ENCODE measurements around the gene SOX8. TPM values are rescaled to one million over a fixed set of nuclear protein-coding genes. Genes with fewer than 3 reads are reported as not detected.

The SOX8 gene
- polyA plus RNA-seq, 3 donors = not detected

DNA sequence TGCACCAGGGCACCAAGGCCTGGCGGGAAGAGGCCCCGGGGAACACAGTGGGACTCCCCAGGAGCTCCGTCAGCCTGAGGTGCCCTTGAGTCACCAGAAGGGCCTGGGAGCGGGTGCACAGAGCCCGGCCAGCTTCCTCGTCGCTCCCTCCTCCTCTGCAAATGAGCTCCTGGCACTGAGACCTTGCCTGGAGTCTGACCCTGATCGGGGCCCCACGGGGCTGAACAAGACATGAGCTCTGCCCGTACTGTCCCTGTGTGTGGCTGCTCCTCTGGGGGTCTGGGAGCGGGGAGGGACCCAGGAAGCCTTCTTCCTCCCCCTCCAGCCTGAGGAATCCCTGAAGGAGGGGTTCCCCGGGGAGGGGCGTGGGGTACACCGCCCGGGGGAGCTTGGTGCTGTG lies 54.6 kb downstream of the SOX8 start:
- H3K27ac ChIP-seq (ENCODE audit: low read depth in 1 of 2, low read length in 2 of 2) = no peak overlapping the region
- H3K4me1 ChIP-seq (ENCODE audit: control insufficient read depth in 1 of 2, insufficient read depth in 2 of 2, low read length in 2 of 2) = no peaks in the 10 kb centered on the region
- no peak for DNase-seq
- H3K36me3 ChIP-seq (replicated peaks in 1 of 2; ENCODE audit: control insufficient read depth in 1 of 2, insufficient read depth in 2 of 2, low read length in 2 of 2) = no peaks in the 10 kb centered on the region
- H2AFZ ChIP-seq (ENCODE audit: insufficient read depth, low read depth, low read length, poor library complexity, severe bottlenecking) = no peak overlapping the region
- H3K4me3 ChIP-seq (replicated peaks in 1 of 3; ENCODE audit: low read depth in 2 of 3, low read length in 3 of 3) = no peak overlapping the region
- Mint-ChIP-seq H3K4me3 (no peak overlapping the region), H3K27me3 (ENCODE audit: low read depth in 3 of 3) (peaks cover 3 to 6% (median 3%) of the 10 kb centered on the region in 3 donors), H3K27ac (no peak overlapping the region), H3K36me3 (no peaks in the 10 kb centered on the region), H3K9me3 (peaks cover 0 to 4% (median 0%) of the 10 kb centered on the region in 7 donors), H3K4me1 (no peaks in the 10 kb centered on the region)
- no peak overlapping the region for H3K9ac ChIP-seq (ENCODE audit: insufficient read depth, low read length, poor library complexity, severe bottlenecking)
- TF ChIP-seq, protein P1, sequence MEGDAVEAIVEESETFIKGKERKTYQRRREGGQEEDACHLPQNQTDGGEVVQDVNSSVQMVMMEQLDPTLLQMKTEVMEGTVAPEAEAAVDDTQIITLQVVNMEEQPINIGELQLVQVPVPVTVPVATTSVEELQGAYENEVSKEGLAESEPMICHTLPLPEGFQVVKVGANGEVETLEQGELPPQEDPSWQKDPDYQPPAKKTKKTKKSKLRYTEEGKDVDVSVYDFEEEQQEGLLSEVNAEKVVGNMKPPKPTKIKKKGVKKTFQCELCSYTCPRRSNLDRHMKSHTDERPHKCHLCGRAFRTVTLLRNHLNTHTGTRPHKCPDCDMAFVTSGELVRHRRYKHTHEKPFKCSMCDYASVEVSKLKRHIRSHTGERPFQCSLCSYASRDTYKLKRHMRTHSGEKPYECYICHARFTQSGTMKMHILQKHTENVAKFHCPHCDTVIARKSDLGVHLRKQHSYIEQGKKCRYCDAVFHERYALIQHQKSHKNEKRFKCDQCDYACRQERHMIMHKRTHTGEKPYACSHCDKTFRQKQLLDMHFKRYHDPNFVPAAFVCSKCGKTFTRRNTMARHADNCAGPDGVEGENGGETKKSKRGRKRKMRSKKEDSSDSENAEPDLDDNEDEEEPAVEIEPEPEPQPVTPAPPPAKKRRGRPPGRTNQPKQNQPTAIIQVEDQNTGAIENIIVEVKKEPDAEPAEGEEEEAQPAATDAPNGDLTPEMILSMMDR (IDR thresholded peaks at IDR 0.05) = no peak
- H4K20me1 ChIP-seq (ENCODE audit: insufficient read depth, low read length) = no peaks in the 10 kb centered on the region
- intact Hi-C loops (cut with micrococcal nuclease) = no loop called here
- H3K79me2 ChIP-seq (ENCODE audit: insufficient read depth, low read length) = no peaks in the 10 kb centered on the region
- peaks cover 0 to 3% of the 10 kb centered on the region in 2 donors for H3K9me3 ChIP-seq (replicated peaks in 1 of 2; ENCODE audit: control insufficient read depth in 1 of 2, insufficient read depth in 1 of 2, low read length in 2 of 2)
- no peaks in the 10 kb centered on the region for H3K27me3 ChIP-seq (ENCODE audit: control insufficient read depth in 2 of 2, insufficient read depth in 2 of 2, low read length in 2 of 2)
- WGBS (ENCODE audit: insufficient coverage) = 62% methylated on average over 7 of the region's 15 CpGs
- no peak overlapping the region for H3K4me2 ChIP-seq (replicated peaks; ENCODE audit: extremely low read depth, low read length, poor library complexity, severe bottlenecking)

Other genes starting within 250 kb of the SOX8 start
- gene CIAO3, start 240.8 kb upstream of the SOX8 start, polyA plus RNA-seq = 10 to 100 TPM in 2 of 3 donors, 1 to 10 TPM in 1; 8.6 to 41.1 (median 11.8) TPM
- gene MSLN, start 221.0 kb upstream of the SOX8 start, polyA plus RNA-seq = under 1 TPM in 2 of 3 donors, not detected in 1; 0.07 to 0.29 TPM
- gene RPUSD1, start 193.4 kb upstream of the SOX8 start, polyA plus RNA-seq = 10 to 100 TPM; 29.5 to 38.1 (median 31.5) TPM
- 10 to 100 TPM in 1 of 3 donors, 1 to 10 TPM in 1, under 1 TPM in 1; 0.57 to 13.8 (median 2.2) TPM for gene CHTF18, start 193.2 kb upstream of the SOX8 start, polyA plus RNA-seq
- gene GNG13, start 181.0 kb upstream of the SOX8 start, polyA plus RNA-seq = not detected
- gene LMF1, start 10.8 kb upstream of the SOX8 start, polyA plus RNA-seq = 10 to 100 TPM in 2 of 3 donors, 1 to 10 TPM in 1; 5.9 to 14.7 (median 10.6) TPM
- not detected for gene SSTR5, start 91.0 kb downstream of the SOX8 start, polyA plus RNA-seq
- gene C1QTNF8, start 114.5 kb downstream of the SOX8 start, polyA plus RNA-seq = not detected
- gene CACNA1H, start 171.3 kb downstream of the SOX8 start, polyA plus RNA-seq = not detected
- gene TPSG1, start 243.5 kb downstream of the SOX8 start, polyA plus RNA-seq = not detected
- gene TPSB2, start 248.4 kb downstream of the SOX8 start, polyA plus RNA-seq = not detected